Duodenal mucosa (tissue), 2 donors: ENCODE measurements around the gene SEC24A.
"Not testable (repeated sequence)": the region's sequence is repeated elsewhere in the genome, so short reads cannot be mapped to it uniquely, and the experiment has no call there.

Experiments used
- H3K27ac ChIP-seq: one replicate; pipeline ENCODE4 v1.7.0; 2013; ENCODE audit warnings: low read depth, low read length
- H3K27me3 ChIP-seq, 2 donors: one replicate each; pipeline ENCODE4 v1.7.0; 2013; ENCODE audit warnings: low read length in 2 of 2, control low read depth in 1 of 2; ENCODE audit not compliant: insufficient read depth in 2 of 2, control insufficient read depth in 1 of 2
- H3K36me3 ChIP-seq, 2 donors: one replicate each; pipeline ENCODE4 v1.7.0; 2013; ENCODE audit warnings: low read length in 2 of 2, control low read depth in 1 of 2; ENCODE audit not compliant: insufficient read depth in 2 of 2, control insufficient read depth in 1 of 2
- H3K4me1 ChIP-seq, 2 donors: one replicate each; pipeline ENCODE4 v1.7.0; 2013; ENCODE audit warnings: low read length in 2 of 2, control low read depth in 1 of 2; ENCODE audit not compliant: insufficient read depth in 2 of 2, control insufficient read depth in 1 of 2
- H3K4me3 ChIP-seq, 2 donors: one replicate each; pipeline ENCODE4 v1.7.0; 2013; ENCODE audit warnings: low read length in 2 of 2, low read depth in 1 of 2
- H3K9ac ChIP-seq, 2 donors: one replicate each; pipeline ENCODE4 v1.7.0; 2013; ENCODE audit warnings: low read length in 2 of 2, low read depth in 1 of 2
- H3K9me3 ChIP-seq, 2 donors: one replicate each; pipeline ENCODE4 v1.7.0; 2013; ENCODE audit warnings: low read length in 2 of 2, control low read depth in 1 of 2; ENCODE audit not compliant: control insufficient read depth in 1 of 2

The SEC24A gene

GRCh38 chr5:134677357-134677756 lies 28.8 kb downstream of the SEC24A start:
- not testable (repeated sequence) for H3K27me3 ChIP-seq, H3K9ac ChIP-seq, H3K9me3 ChIP-seq, H3K27ac ChIP-seq, H3K4me1 ChIP-seq, H3K4me3 ChIP-seq
- peaks cover 21 to 92% of the 10 kb centered on the region in 2 donors for H3K36me3 ChIP-seq

DNA sequence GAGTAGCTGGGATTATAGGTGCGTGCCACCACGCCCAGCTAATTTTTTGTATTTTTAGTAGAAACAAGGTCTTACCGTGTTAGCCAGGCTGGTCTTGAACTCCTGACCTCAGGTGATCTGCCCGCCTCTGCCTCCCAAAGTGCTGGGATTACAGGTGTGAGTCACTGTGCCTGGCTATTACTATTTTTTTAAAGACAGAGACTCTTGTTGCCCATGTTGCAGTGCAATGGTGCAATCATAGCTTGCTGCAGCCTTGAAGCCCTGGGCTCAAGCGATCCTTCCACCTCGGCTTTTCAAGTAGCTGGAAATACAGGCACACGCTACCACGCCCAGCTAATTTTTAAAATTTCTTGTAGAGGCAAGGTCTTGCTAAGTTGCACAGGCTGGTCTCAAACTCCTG lies 41.6 kb downstream of the SEC24A start:
- not testable (repeated sequence) for H3K9ac ChIP-seq, H3K9me3 ChIP-seq, H3K27ac ChIP-seq, H3K27me3 ChIP-seq, H3K4me3 ChIP-seq, H3K4me1 ChIP-seq
- peaks cover 31 to 83% of the 10 kb centered on the region in 2 donors for H3K36me3 ChIP-seq

DNA sequence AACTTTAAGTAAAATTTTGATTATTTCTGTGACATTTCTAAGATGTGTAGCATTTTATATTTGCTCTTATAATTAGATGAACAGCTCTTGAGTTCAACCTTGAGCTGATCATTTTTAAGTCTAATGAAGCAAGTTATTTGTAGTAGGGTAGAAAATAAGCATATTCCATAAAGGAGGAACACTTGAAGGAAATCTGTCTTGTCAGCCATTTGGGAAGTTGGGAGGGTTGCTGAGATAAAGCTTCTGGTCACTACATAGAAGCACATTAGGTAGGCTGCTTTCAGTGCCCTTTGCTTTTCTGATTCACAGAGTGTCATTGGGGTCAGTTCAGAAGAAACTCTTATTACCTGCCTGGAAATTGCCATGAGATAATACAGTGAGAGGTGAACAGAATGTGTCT lies 44.1 kb downstream of the SEC24A start:
- no peak overlapping the region for H3K4me3 ChIP-seq
- no peak overlapping the region for H3K9ac ChIP-seq
- no peak overlapping the region for H3K27ac ChIP-seq
- no peaks in the 10 kb centered on the region for H3K9me3 ChIP-seq
- H3K4me1 ChIP-seq, result no peaks in the 10 kb centered on the region
- H3K36me3 ChIP-seq, result peaks cover 24 to 73% of the 10 kb centered on the region in 2 donors
- no peaks in the 10 kb centered on the region for H3K27me3 ChIP-seq

DNA sequence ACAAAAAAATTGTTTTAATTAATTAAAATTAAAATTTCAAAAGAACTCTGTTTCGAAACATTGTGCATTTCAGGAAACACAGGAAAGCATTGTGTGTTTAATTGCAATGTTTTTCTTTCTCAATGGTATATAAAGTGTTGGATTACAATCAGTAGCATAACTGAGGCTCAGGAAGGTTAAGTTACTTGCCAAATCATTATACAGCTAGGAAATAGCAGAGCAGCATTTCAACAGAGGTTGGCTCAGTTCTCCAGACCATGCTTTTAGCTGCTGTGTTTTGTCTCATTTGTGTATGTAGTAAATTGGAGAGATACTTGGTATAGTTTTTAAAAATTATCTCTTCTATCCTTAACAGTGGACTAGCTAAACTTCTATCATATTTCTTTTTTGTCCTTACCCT lies 59.7 kb downstream of the SEC24A start:
- H3K27me3 ChIP-seq, result no peaks in the 10 kb centered on the region
- no peaks in the 10 kb centered on the region for H3K9me3 ChIP-seq
- no peaks in the 10 kb centered on the region for H3K4me1 ChIP-seq
- H3K9ac ChIP-seq, result no peak overlapping the region
- H3K27ac ChIP-seq, result no peak overlapping the region
- H3K36me3 ChIP-seq, result peaks cover 26 to 63% of the 10 kb centered on the region in 2 donors
- no peak overlapping the region for H3K4me3 ChIP-seq

- Histone ChIP-seq H3K9ac (no peak overlapping the region), H3K4me1 (no peaks in the 10 kb centered on the region), H3K4me3 (no peak overlapping the region), H3K36me3 (peaks cover 13 to 68% of the 10 kb centered on the region in 2 donors), H3K9me3 (no peaks in the 10 kb centered on the region), H3K27ac (no peak overlapping the region), H3K27me3 (no peaks in the 10 kb centered on the region)
Measured at GRCh38 chr5:134714120-134714519, 65.5 kb downstream of the SEC24A start.

DNA sequence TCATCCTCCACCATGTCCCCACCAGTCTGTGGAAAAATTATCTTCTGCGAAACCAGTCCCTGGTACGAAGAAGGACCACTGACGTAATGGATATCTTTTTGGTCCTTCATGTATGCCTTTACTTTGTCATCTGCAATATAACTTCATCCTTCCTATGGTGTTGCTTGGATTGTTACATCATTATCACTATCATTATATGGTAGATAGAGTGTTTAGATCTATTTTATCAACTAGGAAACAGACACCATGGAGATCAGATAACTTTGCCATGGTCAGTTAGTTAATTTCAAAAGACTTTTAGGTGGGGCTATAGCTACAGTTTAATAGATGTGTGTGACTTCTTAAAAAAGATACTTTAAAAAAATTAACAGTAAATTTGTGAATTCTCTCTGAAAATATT lies 66.0 kb downstream of the SEC24A start:
- Histone ChIP-seq H3K4me1 (no peaks in the 10 kb centered on the region), H3K9ac (no peak overlapping the region), H3K27ac (no peak overlapping the region), H3K27me3 (no peaks in the 10 kb centered on the region), H3K36me3 (peaks cover 10 to 68% of the 10 kb centered on the region in 2 donors), H3K4me3 (no peak overlapping the region), H3K9me3 (no peaks in the 10 kb centered on the region)

DNA sequence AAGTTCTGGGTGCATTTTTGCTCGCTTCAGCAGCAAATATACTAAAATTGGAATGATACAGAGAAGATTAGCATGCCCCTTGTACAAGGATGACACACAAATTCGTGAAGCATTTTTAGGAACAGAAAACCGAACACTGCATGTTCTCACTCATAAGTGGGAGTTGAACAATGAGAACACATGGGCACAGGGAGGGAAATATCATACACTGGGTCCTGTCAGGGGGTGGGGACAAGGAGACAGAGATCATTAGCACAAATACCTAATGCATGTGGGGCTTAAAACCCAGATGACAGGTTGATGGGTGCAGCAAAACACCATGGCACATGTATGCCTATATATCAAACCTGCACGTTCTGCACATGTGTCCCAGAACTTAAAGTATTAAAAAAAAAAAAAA lies 66.9 kb downstream of the SEC24A start:
- not testable (repeated sequence) for H3K27me3 ChIP-seq, H3K9me3 ChIP-seq, H3K9ac ChIP-seq, H3K4me3 ChIP-seq, H3K27ac ChIP-seq, H3K4me1 ChIP-seq
- H3K36me3 ChIP-seq, result peaks cover 10 to 67% of the 10 kb centered on the region in 2 donors

GRCh38 chr5:134724872-134725271 lies 76.3 kb downstream of the SEC24A start:
- Histone ChIP-seq H3K27me3 (no peaks in the 10 kb centered on the region), H3K36me3 (peaks cover 10 to 52% of the 10 kb centered on the region in 2 donors), H3K9ac (no peak overlapping the region), H3K27ac (no peak overlapping the region), H3K4me1 (no peaks in the 10 kb centered on the region), H3K4me3 (no peak overlapping the region), H3K9me3 (no peaks in the 10 kb centered on the region)

GRCh38 chr5:134732819-134733218 lies 84.2 kb downstream of the SEC24A start:
- no peaks in the 10 kb centered on the region for H3K27me3 ChIP-seq
- peaks cover 5 to 16% of the 10 kb centered on the region in 2 donors for H3K4me1 ChIP-seq
- H3K36me3 ChIP-seq, result no peaks in the 10 kb centered on the region
- no peaks in the 10 kb centered on the region for H3K9me3 ChIP-seq
- H3K9ac ChIP-seq, result no peak overlapping the region
- H3K4me3 ChIP-seq, result no peak overlapping the region
- no peak overlapping the region for H3K27ac ChIP-seq

GRCh38 chr5:134735243-134735642 lies 86.7 kb downstream of the SEC24A start:
- H3K4me3 ChIP-seq, result no peak overlapping the region
- H3K9ac ChIP-seq, result no peak overlapping the region
- H3K36me3 ChIP-seq, result no peaks in the 10 kb centered on the region
- H3K27ac ChIP-seq, result no peak overlapping the region
- H3K27me3 ChIP-seq, result no peaks in the 10 kb centered on the region
- peaks cover 13 to 22% of the 10 kb centered on the region in 2 donors for H3K4me1 ChIP-seq
- no peaks in the 10 kb centered on the region for H3K9me3 ChIP-seq

DNA sequence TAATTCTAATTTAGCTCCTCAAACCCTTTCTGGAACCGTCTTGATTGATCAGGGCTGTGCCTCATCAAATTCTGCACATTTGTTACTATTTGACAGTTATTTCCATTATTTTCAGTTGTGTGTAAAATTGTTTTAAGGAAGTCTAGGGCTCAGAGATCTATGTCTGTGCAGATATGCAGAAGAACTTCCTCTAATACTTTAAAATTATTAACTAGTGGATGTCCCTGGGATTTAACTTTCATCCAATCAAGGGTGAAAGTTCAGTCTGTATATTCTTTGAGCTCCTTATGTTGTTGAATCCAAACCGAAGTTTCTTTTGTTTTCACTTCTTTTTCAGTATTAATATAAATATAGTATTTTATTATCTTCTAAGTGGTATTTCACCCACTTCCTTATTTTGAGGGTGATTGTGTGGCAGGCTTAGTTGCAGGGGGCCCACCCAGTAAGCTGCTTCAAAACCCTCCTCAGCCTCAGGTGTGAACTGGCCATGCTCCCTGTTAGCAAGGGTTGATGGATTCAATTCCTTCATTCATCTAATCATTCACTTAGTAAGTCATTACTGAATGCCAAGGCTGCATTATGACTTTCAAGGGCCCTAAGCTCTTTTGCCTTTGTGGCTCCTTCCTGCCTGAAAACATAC lies 87.7 kb downstream of the SEC24A start:
- Histone ChIP-seq H3K27ac (no peak overlapping the region), H3K4me1 (peaks cover 13 to 25% of the 10 kb centered on the region in 2 donors), H3K9ac (no peak overlapping the region), H3K36me3 (no peaks in the 10 kb centered on the region), H3K9me3 (no peaks in the 10 kb centered on the region), H3K27me3 (no peaks in the 10 kb centered on the region), H3K4me3 (no peak overlapping the region)
